SK-N-SH treated with all-trans-retinoic acid at 6 μM for 48 hours (cell line): ENCODE measurements around the gene EZR.

Source experiments
- ATAC-seq: fragments of 200-7000 bp; cut with Tn5 transposase; 3 replicates; pipeline ENCODE4 v1.9.1; 2020; ENCODE audit warnings: mild to moderate bottlenecking, moderate library complexity
- ARNTL ChIP-seq: fragments of 450-650 bp; formaldehyde crosslinking; IDR thresholded peaks from 2 replicates; pipeline ENCODE4 v1.5.0; 2020; ENCODE audit warnings: low read depth, mild to moderate bottlenecking, moderate library complexity, borderline replicate concordance
- BACH2 ChIP-seq: fragments of 250-450 bp; sonication (Bioruptor Pico); IDR thresholded peaks from 2 replicates; pipeline ENCODE4 v1.9.0; 2021; ENCODE audit warnings: mild to moderate bottlenecking, borderline replicate concordance
- CSDC2 ChIP-seq: fragments of 250-450 bp; sonication (Bioruptor Pico); IDR thresholded peaks from 2 replicates; pipeline ENCODE4 v1.5.0; 2020; ENCODE audit warnings: mild to moderate bottlenecking, moderate library complexity
- GLIS3 ChIP-seq: fragments of 250-450 bp; sonication (Bioruptor Pico); IDR thresholded peaks from 2 replicates; pipeline ENCODE4 v1.5.0; 2020; ENCODE audit warnings: mild to moderate bottlenecking, moderate library complexity
- ISL1 ChIP-seq: fragments of 250-450 bp; sonication (Bioruptor Pico); IDR thresholded peaks from 2 replicates; pipeline ENCODE4 v2.1.2; 2022; ENCODE audit warnings: mild to moderate bottlenecking, moderate library complexity
- OSR1 ChIP-seq: fragments of 250-450 bp; sonication (Bioruptor Pico); IDR thresholded peaks from 2 replicates; pipeline ENCODE4 v1.8.0; 2022; ENCODE audit warnings: moderate library complexity, mild to moderate bottlenecking, inconsistent platforms
- PPARA ChIP-seq: fragments of 250-450 bp; sonication (Bioruptor Pico); IDR thresholded peaks from 2 replicates; pipeline ENCODE4 v1.5.0; 2020; ENCODE audit warnings: mild to moderate bottlenecking, borderline replicate concordance
- RARB ChIP-seq: fragments of 250-450 bp; sonication (Bioruptor Pico); IDR thresholded peaks from 2 replicates; pipeline ENCODE4 v1.8.0; 2021; ENCODE audit warnings: mild to moderate bottlenecking, moderate library complexity
- SNAI2 ChIP-seq: fragments of 250-450 bp; sonication (Bioruptor Pico); IDR thresholded peaks from 2 replicates; pipeline ENCODE4 v1.5.0; 2020; ENCODE audit warnings: mild to moderate bottlenecking, moderate library complexity
- TOX ChIP-seq: fragments of 250-450 bp; sonication (Bioruptor Pico); IDR thresholded peaks from 2 replicates; pipeline ENCODE4 v1.8.0; 2021; ENCODE audit warnings: mild to moderate bottlenecking, moderate library complexity, borderline replicate concordance
- ZFP3 ChIP-seq: fragments of 250-450 bp; sonication (Bioruptor Pico); IDR thresholded peaks from 2 replicates; pipeline ENCODE4 v1.5.0; 2020; ENCODE audit warnings: mild to moderate bottlenecking, moderate library complexity
- ZFP30 ChIP-seq: fragments of 450-650 bp; formaldehyde crosslinking; IDR thresholded peaks from 2 replicates; pipeline ENCODE4 v1.5.0; 2022; ENCODE audit warnings: mild to moderate bottlenecking, moderate library complexity
- ZNF565 ChIP-seq: fragments of 450-650 bp; formaldehyde crosslinking; conservative IDR thresholded peaks from 2 replicates; pipeline ENCODE4 v1.5.0; 2020; ENCODE audit warnings: low read depth, mild to moderate bottlenecking, moderate library complexity
- ZNF70 ChIP-seq: fragments of 450-650 bp; formaldehyde crosslinking; IDR thresholded peaks from 2 replicates; pipeline ENCODE4 v1.5.0; 2020; ENCODE audit warnings: mild to moderate bottlenecking, moderate library complexity
- TF ChIP-seq, protein P1 (sequence below): fragments of 250-450 bp; sonication (Bioruptor Pico); IDR thresholded peaks from 2 replicates; pipeline ENCODE4 v1.8.0; 2020; ENCODE audit warnings: mild to moderate bottlenecking, moderate library complexity, borderline replicate concordance
- TF ChIP-seq, protein P2 (sequence below): fragments of 250-450 bp; sonication (Bioruptor Pico); IDR thresholded peaks from 2 replicates; pipeline ENCODE4 v1.8.0; 2021; ENCODE audit warnings: low read depth, mild to moderate bottlenecking, moderate library complexity, borderline replicate concordance
- TF ChIP-seq, protein P3 (sequence below): fragments of 250-450 bp; sonication (Bioruptor Pico); IDR thresholded peaks from 2 replicates; pipeline ENCODE4 v1.5.1; 2021; ENCODE audit warnings: mild to moderate bottlenecking, moderate library complexity
- TF ChIP-seq, protein P4 (sequence below): fragments of 250-450 bp; sonication (Bioruptor Pico); IDR thresholded peaks from 2 replicates; pipeline ENCODE4 v1.5.1; 2020; ENCODE audit warnings: low read depth, mild to moderate bottlenecking, moderate library complexity

EZR gene

DNA sequence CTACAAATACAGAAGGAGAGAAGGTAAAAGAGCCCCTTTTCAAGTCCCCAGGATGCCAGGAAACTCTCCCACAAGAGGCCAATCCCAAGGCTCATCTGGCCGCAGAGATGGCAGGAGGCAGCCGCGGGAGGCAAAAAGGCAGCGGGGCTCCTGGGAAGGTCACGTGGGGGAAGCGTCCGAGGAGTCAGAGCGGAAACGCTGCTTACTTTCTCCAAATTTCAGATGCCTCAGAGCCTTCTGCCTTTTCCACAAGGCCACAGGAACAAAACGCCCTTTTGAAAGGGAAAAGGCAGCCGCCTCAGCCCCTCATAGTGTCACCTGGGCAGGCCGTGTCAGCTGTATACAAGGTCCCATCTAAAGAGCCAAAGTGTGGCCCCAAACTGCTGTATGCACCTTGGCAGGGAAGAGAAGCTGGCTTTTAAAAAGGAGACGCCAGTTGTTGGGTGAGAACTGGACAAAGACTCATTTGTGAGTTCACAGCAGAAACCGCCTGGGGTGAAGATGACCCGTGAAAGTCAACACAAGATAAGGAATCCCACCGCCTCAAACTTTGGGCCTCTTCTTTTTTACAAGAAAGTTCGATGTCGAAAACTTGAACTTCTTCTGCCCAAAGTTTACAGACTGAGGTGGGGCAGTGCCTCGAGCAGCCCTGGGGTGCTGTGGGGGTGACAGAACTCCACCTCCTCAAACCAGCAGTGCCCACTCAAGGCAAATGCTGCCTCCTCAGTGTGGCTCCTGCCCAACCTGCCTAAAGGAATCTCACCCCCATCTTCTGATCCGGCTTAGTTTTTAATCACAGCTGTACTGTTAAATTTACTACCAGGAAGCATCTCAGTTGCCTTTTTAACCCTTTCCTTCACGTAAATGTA, 45.4 kb downstream of the EZR start (continued):
- TF ChIP-seq, protein P1, sequence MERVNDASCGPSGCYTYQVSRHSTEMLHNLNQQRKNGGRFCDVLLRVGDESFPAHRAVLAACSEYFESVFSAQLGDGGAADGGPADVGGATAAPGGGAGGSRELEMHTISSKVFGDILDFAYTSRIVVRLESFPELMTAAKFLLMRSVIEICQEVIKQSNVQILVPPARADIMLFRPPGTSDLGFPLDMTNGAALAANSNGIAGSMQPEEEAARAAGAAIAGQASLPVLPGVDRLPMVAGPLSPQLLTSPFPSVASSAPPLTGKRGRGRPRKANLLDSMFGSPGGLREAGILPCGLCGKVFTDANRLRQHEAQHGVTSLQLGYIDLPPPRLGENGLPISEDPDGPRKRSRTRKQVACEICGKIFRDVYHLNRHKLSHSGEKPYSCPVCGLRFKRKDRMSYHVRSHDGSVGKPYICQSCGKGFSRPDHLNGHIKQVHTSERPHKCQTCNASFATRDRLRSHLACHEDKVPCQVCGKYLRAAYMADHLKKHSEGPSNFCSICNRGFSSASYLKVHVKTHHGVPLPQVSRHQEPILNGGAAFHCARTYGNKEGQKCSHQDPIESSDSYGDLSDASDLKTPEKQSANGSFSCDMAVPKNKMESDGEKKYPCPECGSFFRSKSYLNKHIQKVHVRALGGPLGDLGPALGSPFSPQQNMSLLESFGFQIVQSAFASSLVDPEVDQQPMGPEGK (CRISPR knock-in tag) = no peak
- no peak for TF ChIP-seq PPARA
- no peak for TF ChIP-seq ARNTL (CRISPR knock-in tag)
- TF ChIP-seq, protein P2, sequence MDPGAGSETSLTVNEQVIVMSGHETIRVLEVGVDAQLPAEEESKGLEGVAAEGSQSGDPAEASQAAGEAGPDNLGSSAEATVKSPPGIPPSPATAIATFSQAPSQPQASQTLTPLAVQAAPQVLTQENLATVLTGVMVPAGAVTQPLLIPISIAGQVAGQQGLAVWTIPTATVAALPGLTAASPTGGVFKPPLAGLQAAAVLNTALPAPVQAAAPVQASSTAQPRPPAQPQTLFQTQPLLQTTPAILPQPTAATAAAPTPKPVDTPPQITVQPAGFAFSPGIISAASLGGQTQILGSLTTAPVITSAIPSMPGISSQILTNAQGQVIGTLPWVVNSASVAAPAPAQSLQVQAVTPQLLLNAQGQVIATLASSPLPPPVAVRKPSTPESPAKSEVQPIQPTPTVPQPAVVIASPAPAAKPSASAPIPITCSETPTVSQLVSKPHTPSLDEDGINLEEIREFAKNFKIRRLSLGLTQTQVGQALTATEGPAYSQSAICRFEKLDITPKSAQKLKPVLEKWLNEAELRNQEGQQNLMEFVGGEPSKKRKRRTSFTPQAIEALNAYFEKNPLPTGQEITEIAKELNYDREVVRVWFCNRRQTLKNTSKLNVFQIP (CRISPR knock-in tag) = no peak

DNA sequence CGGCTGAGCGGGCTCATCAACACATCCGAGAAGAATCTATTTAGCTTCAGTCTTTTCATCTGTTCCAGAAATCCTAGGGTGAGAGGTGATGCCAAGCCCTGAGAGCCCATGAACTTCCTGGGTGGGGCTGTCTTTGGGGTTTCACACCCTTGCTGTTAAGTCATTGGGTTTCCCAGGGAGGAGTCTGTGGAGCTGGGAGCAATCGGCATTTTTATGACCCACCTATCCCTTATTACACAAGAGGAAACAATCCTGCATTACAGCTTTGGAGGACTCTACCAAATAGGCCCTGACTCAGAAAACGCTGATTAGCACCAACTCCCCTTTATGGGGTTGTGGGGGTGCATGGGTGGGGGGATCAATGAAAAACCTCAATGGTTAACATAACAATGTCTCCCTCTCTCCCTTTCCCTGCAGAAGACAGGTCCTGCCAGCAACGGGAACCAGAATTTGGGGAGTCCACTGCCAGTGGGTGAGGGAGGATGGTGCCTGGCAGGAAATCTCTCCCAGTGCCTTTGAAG, 46.3 kb downstream of the EZR start:
- no peak for ATAC-seq
- no peak for TF ChIP-seq RARB (CRISPR knock-in tag)
- no peak for TF ChIP-seq ZNF70 (CRISPR knock-in tag)

DNA sequence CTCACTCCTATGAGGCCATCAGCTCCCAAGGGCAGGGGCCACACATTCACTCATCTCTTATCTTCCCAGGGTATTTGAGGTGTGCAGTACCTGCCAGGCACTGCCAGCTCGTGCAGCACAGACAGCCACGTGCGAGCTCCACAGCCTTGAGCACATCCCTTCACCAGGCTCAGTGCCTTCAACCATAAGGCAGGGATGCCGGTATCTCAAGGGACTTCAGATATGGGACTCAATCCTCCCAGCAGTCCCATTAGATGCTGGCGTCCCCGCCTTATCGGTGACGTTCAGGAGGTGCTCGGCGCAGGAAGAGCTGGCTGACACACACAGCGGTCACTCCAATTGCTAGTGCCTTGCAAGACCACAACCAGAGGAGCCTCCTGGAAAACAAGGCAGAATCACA, 47.0 kb downstream of the EZR start:
- no peak for TF ChIP-seq CSDC2 (CRISPR knock-in tag)
- no peak for TF ChIP-seq ZFP3 (CRISPR knock-in tag)
- no peak for TF ChIP-seq TOX (CRISPR knock-in tag)
- TF ChIP-seq, all 23 proteins: peak for 0
- ATAC-seq = no peak

DNA sequence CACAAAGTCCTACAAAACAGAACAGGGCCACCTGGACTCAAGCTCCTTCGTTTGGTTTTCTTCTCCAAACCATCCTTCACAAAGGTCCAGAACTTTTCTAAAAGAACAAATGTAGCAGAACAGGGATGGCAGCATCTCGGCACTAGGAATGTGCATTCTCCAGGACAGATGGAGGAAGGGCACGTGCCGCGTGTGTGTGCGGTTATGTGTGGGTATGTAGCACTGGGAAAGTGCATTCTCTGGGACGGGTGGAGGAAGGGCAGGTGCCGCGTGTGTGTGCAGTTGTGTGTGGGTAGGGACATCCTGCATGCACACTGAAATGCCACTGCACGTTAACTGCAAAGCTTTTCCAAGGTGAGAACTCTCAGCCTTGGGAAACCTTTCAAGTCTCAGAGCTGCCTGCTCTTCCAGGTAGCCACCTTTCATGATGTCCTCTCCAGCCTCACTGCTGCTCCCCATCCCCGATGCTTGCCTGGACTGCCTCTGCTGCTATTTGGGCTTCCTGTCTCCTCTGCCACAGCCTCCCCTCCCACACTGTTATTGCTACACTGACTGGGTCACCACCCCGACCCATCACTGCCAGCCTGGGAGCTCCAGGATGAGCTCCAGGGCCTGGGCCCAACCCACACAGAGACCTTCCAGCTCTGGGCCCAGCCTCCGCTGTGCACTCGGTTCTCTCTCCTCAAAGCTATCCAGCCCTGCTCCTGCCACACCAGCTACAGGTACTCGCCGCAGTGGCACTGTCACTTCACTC, 47.6 kb downstream of the EZR start:
- ATAC-seq = no peak
- TF ChIP-seq RARB (CRISPR knock-in tag) = no peak
- no peak for TF ChIP-seq ARNTL (CRISPR knock-in tag)
- no peak for TF ChIP-seq ZFP30 (CRISPR knock-in tag)
- TF ChIP-seq CSDC2 (CRISPR knock-in tag) = no peak
- no peak for TF ChIP-seq SNAI2 (CRISPR knock-in tag)
- TF ChIP-seq, protein P3, sequence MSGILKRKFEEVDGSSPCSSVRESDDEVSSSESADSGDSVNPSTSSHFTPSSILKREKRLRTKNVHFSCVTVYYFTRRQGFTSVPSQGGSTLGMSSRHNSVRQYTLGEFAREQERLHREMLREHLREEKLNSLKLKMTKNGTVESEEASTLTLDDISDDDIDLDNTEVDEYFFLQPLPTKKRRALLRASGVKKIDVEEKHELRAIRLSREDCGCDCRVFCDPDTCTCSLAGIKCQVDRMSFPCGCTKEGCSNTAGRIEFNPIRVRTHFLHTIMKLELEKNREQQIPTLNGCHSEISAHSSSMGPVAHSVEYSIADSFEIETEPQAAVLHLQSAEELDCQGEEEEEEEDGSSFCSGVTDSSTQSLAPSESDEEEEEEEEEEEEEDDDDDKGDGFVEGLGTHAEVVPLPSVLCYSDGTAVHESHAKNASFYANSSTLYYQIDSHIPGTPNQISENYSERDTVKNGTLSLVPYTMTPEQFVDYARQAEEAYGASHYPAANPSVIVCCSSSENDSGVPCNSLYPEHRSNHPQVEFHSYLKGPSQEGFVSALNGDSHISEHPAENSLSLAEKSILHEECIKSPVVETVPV = no peak
- TF ChIP-seq, protein P4, sequence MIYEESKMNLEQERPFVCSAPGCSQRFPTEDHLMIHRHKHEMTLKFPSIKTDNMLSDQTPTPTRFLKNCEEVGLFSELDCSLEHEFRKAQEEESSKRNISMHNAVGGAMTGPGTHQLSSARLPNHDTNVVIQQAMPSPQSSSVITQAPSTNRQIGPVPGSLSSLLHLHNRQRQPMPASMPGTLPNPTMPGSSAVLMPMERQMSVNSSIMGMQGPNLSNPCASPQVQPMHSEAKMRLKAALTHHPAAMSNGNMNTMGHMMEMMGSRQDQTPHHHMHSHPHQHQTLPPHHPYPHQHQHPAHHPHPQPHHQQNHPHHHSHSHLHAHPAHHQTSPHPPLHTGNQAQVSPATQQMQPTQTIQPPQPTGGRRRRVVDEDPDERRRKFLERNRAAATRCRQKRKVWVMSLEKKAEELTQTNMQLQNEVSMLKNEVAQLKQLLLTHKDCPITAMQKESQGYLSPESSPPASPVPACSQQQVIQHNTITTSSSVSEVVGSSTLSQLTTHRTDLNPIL = no peak
- TF ChIP-seq PPARA = no peak
- TF ChIP-seq ZNF565 (CRISPR knock-in tag) = no peak
- TF ChIP-seq, all 23 proteins: peak for 0

DNA sequence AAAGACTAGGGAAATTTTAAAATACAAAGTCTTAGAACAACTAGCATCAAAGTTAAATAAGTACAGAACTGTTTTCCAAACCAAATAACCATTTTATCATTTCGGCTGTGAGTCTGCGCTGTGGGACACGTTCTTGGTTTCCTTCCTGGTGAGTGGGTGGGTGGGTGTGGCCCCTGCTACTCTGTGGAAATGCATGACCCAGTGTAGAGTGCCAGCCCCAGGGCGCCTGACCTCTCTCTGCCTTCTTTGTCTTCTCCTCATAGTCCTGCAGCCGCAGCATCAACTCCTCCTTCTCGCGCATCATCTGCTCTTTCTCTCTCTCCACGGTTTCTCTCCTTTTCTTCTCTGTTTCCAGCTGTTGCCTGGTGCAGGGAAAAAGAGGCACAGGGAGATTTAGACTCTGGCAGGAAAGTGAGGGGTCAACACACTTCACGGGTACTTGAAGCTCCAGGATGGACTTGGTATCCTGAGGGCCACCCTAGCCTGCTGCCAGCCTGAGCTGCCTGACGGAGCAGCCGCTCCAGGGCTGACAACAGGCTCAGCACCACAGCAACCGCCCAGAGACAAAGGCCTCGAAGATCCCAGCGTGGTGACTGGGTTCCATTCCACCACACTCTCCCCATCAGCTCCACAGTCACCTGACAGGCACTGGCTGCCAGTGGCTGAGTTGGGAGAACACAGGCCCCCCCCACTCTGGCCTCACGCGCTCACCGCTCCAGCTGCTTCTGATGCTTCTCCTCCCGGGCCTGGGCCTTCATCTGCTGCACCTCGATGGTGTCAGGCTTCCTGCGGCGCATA, 48.4 kb downstream of the EZR start:
- no peak for ATAC-seq
- TF ChIP-seq TOX (CRISPR knock-in tag) = no peak
- TF ChIP-seq CSDC2 (CRISPR knock-in tag) = no peak
- TF ChIP-seq OSR1 = no peak
- TF ChIP-seq, protein P2 (CRISPR knock-in tag) = no peak
- TF ChIP-seq, protein P1 (CRISPR knock-in tag) = no peak
- no peak for TF ChIP-seq GLIS3
- TF ChIP-seq BACH2 (CRISPR knock-in tag) = no peak
- no peak for TF ChIP-seq ARNTL (CRISPR knock-in tag)
- TF ChIP-seq SNAI2 (CRISPR knock-in tag) = no peak
- TF ChIP-seq ZFP3 (CRISPR knock-in tag) = no peak
- no peak for TF ChIP-seq PPARA
- TF ChIP-seq RARB (CRISPR knock-in tag) = no peak
- TF ChIP-seq ISL1 = no peak
